ENCODE measurements around the gene PALS2.

PALS2 gene

DNA sequence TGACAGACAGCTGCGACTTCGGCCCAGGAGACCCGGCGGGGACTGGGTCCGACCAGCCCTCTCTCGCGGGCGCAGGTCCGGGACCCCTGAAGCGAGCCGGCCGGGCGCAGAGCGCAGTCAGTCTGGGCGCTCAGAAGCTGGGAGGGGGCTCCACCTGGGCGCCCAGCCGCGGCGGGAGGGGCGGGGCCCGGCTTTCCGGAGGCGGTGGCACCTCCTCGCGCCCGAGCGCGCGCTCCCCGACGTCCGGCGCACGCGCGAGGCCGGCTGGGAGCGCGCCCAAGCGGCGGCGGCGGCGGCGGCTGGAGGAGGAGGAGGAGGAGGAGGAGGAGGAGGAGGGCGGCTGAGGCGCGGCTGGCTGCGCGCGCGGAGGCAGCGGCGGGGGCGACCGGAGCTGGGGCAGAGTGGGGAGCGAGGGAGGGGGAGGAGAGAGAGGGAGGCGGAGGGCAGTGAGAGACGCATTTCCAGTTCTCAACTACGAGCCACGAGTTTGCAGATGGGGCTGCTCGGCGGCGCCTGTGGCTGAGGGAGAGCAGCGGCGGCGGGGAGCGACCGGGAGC lies at the start of gene PALS2:
TSS of gene PALS2 (plus strand) at position 456 of the 557 bp plus-strand sequence. CDS start 50,216 bp downstream, outside the sequence.
- in situ Hi-C loops (cut with HindIII; ENCODE audit: low sequenced_read_pairs) = no loop called here

DNA sequence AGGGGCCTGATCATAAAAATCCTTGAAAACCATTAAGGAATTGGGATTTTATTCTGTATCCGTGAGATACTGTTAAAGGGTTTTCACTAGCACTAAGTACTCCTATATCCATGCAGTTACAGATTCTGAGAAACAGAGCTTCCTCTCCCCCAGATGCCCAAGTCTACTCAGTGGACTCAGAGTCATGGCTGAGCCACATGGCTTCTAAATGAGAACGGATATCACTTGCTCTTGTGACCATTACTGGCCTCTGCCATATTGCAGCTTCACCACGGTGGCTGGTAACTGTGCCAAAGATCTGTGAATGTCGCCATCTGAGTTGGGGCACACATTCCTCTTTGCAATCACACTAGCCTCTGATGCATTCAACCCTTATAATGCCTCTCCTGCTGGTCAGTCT lies 42.0 kb upstream of the PALS2 start:
- in situ Hi-C loops (cut with HindIII; ENCODE audit: low sequenced_read_pairs) = no loop called here

DNA sequence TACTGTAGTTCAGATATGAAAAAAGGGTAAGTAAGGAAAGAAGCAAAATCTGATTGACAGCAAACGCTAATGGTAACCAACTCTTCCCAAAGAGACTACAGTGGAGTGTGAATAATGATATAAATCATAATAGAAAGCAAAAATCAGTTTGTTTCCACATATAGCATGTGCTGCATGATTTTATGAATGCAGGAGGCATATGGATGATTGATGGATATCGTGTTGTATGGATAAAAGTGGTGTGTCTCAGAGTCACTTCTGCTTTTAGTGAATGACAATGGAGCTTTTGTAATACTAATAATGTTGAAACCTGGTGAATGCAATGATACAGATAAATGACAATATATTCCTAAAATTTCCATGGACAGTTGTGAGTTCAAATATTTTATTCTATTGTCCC lies 36.6 kb upstream of the PALS2 start:
- in situ Hi-C loops (cut with HindIII; ENCODE audit: low sequenced_read_pairs) = no loop called here

DNA sequence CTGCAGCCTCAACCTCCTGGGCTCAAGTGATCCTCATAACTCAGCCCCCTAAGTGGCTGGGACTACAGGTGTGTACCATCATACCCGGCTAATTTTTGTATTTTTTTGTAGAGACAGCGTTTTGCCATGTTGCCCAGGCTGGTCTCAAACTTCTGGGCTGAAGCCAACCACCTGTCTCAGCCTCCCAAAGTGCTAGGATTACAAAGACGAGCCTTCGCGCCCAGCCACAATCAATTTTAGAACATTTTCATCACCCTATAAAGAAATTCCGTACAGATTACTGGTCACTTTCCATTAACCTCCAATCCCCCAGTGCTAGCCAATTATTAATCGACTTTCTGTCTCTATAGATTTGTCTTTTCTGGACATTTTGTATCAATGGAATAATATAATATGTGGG lies 32.3 kb upstream of the PALS2 start:
- in situ Hi-C loops (cut with HindIII; ENCODE audit: low sequenced_read_pairs) = no loop called here

DNA sequence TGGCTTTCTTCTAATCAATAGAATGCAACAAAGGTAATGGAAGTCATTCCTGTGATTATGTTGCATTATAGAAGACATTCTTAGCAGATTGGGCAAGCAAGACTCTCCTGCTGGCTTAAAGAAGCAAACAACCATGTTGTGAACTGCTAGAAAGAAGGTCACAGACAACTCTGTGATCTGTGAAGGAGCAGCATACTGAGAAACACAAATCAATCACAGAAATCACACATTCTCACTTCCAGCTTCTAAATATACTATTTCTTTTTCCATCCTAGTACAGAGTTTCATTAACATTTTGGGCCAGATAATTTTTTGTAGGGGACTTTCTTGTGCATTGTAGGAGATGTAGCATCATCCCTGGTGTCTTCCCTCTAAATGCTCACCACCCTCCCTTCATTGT lies 28.0 kb upstream of the PALS2 start:
- in situ Hi-C loops (cut with HindIII; ENCODE audit: low sequenced_read_pairs) = no loop called here

- in situ Hi-C loops (cut with HindIII; ENCODE audit: low sequenced_read_pairs) = no loop called here
These were observed 24.9 kb upstream of the PALS2 start for GRCh38 chr7:24548390-24548789.

- in situ Hi-C loops (cut with HindIII; ENCODE audit: low sequenced_read_pairs) = no loop called here
These were observed 23.3 kb upstream of the PALS2 start for GRCh38 chr7:24549991-24550390.

DNA sequence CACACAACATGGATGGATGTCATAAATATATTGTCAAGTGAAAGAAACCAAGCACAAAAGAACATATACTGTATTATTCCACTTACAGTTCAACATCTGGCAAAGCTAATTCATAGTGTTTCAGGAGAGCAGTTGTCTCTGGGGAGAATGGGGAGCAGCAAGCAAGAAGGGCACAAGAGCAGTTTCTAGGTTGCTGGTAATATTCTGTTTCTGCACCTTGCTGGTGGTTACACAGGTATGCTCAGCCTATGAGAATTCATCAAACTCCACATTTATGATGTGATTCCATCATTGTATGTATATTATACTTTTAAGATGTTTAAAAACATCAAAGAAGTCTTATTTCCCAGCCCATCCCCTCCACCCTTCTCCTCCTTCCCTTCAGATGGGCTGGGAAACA lies 18.1 kb upstream of the PALS2 start:
- in situ Hi-C loops (cut with HindIII; ENCODE audit: low sequenced_read_pairs) = no loop called here

- in situ Hi-C loops (cut with HindIII; ENCODE audit: low sequenced_read_pairs) = no loop called here
These were observed 17.5 kb upstream of the PALS2 start for GRCh38 chr7:24555719-24556118.

DNA sequence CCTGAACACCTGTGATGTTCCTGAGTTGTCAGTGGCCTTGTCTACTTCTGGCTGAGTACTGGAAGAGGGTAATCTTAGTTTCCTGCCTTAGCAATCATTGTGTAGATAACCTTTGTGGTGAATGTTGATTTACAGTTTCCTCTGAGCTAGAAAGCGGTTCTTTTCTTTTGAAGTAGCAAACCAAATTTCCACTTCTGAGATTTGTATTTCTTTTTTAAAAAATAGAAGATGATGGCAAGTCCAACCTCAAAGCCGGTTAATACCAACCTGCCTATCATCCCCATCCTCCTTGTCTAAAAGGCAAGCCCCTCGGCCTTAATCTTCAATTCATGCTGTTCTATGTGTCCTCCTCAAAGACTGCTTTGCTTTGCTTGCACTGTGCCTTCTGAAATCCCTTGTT lies 12.5 kb upstream of the PALS2 start:
- in situ Hi-C loops (cut with HindIII; ENCODE audit: low sequenced_read_pairs) = no loop called here

DNA sequence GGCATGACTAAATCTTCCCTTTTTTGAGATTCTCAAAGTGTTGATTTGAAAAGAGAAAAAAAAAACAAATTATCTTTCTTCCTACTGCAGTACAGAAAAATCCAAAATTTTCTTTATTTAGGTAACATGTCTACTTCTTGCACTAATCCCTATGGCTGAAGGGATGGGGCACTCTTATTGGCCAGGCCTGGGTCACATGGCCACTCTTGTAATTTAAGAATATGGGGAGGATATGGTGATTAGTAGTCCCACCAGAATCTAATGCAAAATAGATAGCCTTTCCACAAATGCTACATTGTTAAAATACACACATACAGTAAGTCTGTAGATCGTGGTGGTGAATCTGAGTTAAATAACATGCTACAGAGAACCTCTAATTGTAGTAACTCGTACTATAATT lies 7.0 kb upstream of the PALS2 start:
- in situ Hi-C loops (cut with HindIII; ENCODE audit: low sequenced_read_pairs) = loop anchor here (5.0 kb wide), 1 partner anchor 101 kb away; no protein-coding TSS in a partner anchor

DNA sequence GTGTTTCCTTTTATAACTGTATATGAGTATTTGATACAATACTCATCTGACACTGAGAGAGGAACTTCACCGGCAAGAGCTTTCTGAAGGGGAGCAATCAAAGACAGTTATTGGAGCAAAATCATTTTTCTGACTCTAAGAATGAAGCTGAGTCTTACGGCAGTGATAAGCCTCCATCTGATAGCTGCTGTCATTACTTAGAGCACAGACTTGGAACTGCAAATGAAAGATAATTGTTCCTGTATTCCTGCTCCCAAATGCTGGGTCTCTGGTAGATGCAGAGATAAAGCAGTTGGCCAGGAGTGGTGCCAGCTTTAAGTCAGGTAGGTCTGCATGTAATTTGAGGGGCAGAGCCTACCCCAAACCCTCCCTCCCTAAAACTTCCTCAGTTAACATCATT lies 2.3 kb upstream of the PALS2 start:
- in situ Hi-C loops (cut with HindIII; ENCODE audit: low sequenced_read_pairs) = no loop called here

DNA sequence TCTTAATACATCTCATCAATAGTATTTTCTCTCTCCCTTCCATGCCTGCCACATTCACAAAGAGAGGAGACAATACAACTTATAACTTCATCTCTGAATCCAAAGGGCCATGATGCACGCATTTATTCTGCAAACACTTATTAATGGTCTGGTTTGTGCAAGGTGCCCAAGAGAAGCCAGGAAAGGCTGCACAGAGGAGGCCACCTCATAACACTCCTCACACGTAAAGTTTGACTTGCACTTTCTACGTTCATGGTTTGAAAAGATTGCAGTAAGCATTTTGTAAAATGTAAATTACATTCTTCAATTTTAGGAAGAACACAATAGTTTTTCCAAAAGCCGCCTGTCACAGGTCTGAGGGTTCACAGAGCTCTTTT lies 1.2 kb upstream of the PALS2 start:
- in situ Hi-C loops (cut with HindIII; ENCODE audit: low sequenced_read_pairs) = no loop called here

DNA sequence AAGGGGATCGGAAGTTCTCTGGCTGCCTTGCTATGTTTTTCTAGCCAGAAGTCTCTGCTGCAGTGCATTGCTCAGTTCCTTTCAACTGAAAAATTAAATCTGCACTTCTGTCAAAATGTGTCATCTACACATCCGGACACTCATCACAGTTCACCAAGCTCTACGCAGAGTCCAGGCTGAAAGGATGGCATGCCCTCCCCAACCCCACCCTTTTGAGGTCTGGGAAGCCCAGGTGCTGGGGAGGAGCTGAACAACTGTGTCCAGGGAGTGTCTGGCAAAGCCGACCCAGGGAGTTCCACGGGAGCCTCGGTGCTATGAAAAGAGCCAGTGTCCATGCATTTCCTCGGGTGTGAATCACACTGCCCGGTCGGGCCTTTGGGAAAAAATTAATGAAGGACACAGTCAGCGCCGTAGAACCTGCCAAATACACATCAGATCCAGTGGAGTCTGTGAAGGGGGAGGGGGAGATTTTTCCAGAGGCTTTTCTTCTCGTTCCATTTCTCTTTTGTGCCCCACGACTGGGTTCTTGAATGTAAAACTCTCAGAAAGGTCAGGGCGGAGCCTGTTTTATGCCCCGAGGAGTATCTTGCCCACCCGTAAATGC lies 757 bp upstream of the PALS2 start:
- in situ Hi-C loops (cut with HindIII; ENCODE audit: low sequenced_read_pairs) = no loop called here

DNA sequence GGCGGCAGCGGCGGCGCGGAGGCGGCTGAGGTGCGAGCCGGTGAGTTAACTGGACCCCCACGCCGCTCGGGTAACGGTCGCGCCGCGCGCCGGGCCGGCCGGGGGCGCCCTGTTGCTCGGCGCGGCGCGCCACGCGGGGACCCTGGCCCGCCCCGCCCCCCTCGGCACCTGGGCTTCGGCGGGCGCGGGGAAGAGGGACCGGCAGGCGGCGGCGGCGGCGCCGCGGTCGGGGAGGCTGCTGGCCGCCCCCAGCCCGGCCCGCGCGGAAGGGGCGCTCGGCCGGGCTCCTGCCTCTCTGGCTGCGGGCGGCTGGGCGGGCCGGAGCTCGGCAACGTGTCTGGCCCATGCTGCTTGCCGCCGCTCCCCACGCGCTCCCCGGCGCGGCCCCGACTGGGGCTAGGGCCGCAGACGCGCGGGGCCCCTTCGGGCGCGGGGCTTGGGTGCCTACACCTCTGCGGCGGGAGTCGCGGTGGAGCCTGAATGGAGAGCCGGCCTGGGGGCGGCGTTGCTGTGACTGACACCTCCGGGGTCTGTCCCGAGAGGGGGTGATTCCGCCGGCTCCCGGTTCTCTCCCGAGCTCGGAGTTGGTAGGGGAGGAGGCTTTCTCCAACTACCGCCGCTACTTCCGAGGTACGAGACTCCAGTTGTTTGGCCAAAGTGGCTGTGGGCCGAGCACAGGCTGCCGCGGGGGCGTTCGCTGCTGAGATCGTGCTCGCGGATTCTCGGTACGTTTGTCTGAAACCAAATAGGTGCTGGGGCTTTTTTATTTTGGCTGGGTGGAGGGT lies 494 bp downstream of the PALS2 start:
- in situ Hi-C loops (cut with HindIII; ENCODE audit: low sequenced_read_pairs) = no loop called here

GRCh38 chr7:24574386-24574785 lies 1.1 kb downstream of the PALS2 start:
- in situ Hi-C loops (cut with HindIII; ENCODE audit: low sequenced_read_pairs) = no loop called here

DNA sequence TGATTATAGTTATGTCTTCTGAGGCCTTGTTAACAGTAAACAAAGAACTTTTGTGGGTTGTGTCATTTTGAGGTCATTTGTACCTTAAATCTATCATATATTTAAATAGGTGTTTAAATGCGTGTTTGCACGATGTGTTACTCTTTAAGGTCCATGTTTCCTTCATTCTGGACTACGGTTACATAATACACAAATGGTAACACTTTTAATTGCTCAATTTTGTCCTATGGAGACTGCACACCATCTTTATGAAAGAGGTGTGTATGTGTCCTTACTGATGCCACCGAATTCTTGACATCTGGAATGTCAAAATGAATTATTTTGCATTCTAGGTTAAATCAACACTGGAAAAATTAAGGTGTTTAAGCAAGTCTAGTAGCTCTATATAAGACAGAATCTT lies 1.7 kb downstream of the PALS2 start:
- in situ Hi-C loops (cut with HindIII; ENCODE audit: low sequenced_read_pairs) = no loop called here

DNA sequence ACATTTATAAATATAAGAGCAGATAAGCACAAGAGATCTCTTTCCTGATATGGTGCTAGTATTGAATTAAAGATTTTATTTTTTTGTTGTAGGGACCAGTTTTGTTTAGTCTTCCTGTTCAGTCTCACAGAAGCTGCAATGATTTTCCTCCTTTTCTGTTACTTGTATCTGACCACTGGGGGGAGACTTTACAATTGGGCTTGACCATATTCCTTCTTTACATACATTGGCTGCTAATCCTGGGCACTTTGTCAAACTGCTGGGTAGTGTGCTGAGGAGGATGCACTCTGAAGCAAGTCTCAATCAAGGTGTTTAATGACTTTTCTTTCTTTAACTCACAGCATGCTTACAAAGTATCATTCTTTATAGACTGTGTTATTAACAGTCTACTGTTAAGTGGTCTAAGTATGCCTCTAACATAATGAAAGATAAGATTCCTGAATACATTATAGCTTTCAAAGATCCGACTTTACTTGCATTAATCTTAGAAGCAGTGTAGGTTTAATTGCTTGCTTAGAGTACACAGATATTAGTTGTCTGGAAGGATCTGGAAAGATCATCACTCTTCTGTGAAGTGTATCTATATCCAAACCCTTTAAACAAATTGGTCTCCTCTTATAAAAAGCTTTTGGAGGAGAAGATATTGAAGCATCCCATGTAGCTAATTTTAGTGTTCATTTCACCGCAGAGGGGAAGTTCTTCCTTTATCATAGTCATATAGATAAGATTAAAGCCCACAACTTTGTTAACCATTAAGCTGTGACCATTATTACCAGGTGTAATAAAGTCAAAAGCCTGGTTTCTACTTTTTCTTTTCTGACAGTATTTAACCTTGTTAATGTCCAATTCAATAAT lies 3.1 kb downstream of the PALS2 start:
- in situ Hi-C loops (cut with HindIII; ENCODE audit: low sequenced_read_pairs) = no loop called here

GRCh38 chr7:24578052-24578451 lies 4.8 kb downstream of the PALS2 start:
- in situ Hi-C loops (cut with HindIII; ENCODE audit: low sequenced_read_pairs) = no loop called here

DNA sequence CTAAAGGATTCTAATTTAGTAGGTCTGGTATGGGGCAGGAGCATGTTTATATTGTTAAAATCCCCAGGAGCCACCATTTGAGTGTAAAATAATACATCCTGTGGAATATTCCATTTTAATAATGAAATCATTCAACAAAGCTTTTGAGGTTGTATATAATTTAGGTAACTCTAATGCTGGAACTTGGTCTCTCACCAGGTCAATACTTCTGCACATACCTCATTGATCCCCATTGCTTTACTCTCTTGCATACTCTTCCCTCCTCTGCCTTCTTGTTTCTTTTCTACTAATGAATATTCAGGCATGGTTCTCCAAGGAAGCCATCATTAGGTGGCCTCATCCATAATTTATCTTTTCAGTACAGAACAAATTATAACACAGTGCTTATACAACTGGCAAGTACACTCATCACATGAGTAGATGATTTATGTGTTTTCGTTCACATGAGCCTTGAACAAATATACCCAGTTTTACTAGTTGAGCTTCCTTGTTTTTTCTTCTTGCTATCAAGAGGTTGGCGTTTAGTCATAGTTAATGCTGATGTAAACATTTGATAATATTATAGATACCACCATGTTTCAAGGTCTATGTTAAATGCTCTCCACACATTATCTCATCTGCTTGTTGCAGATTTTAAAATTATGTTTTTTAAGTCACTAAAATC lies 7.2 kb downstream of the PALS2 start:
- in situ Hi-C loops (cut with HindIII; ENCODE audit: low sequenced_read_pairs) = no loop called here

DNA sequence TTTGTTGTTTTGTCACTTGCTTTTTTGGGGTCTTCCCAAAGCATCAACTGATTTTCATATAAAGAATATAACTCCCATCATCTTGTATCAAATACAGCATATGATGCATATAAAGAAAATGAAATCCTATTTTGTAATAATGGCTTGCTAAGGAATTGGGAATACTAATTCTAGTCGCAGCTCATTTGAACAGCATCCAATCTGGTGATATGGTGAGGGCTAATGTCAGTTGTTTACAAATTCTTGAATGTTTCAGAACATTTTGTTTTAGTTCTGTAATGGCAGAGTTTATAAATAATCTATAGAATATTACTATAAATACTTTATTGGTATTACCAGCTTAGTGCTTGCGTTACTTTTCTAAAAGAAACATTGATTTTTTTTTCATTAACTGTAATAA lies 8.9 kb downstream of the PALS2 start:
- in situ Hi-C loops (cut with HindIII; ENCODE audit: low sequenced_read_pairs) = no loop called here
